ENCODE data around the gene TARS1. TPM values are rescaled to one million over a fixed set of nuclear protein-coding genes. Genes with fewer than 3 reads are reported as not detected.
A peak's percentile ranks its signal among the peaks of the same experiment; 100 is the strongest.

Gene TARS1
- 10 to 100 TPM; 27.7 to 64.2 (median 56.9) TPM for total RNA-seq

DNA sequence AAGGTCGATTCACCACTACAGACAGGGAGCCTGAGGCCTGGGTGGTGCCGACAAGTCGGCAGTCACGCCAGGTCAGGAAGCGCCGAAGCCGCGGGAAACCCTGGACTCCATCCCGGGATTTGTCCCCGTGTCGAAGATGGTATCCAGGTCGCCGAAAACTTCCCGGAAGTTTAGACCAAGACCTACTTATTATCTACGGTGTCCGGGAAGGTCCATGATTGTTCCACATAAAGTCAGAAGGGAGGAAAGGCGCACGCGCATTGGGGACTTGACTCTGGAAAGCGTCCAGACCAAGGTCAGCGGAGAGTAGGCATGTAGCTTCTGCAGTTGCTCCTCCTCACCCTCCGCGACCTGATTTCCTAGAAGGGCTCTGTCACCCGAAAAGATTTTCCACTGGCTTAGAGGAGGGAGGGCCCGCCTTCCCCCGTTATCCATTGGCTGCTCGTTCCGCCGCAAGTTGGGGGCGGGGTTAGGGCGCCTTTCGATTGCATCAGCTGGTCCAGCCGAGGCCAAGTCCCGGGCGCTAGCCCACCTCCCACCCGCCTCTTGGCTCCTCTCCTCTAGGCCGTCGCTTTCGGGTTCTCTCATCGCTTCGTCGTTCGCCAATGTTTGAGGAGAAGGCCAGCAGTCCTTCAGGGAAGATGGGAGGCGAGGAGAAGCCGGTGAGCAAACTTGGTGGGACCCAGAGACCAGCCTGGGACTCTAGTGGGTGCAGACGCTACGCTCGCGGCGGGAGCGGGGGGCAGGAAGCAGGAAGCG, at the start of gene TARS1:
TARS1 (plus strand) TSS at position 484 of the 759 bp plus-strand sequence; CDS start at position 606, 122 bp downstream.
- Histone ChIP-seq H3K27ac (peak within 1 kb of the TSS; percentile 81 to 95 (median 92)), H3K4me1 (peaks cover 0 to 61% (median 17%) of the 10 kb centered on the region in 4 donors), H3K36me3 (peaks cover 0 to 5% (median 0%) of the 10 kb centered on the region in 3 donors), H3K9me3 (no peaks in the 10 kb centered on the region), H3K27me3 (no peaks in the 10 kb centered on the region), H3K4me3 (peak within 1 kb of the TSS; percentile 58 to 85 (median 72))
- TF ChIP-seq POLR2A (IDR thresholded peaks at IDR 0.05) (peak; percentile 50 to 78), EP300 (IDR thresholded peaks at IDR 0.05) (peak; percentile 96 to 98), CTCF (IDR thresholded peaks at IDR 0.05) (peak in 1 of 5 experiments; percentile 36)
- WGBS, 2 donors = 1 to 2% methylated on average over 40 to 48 of the region's 52 CpGs
- DNase-seq (ENCODE audit: low spot score in 2 of 2) = peak; percentile 96 to 99

DNA sequence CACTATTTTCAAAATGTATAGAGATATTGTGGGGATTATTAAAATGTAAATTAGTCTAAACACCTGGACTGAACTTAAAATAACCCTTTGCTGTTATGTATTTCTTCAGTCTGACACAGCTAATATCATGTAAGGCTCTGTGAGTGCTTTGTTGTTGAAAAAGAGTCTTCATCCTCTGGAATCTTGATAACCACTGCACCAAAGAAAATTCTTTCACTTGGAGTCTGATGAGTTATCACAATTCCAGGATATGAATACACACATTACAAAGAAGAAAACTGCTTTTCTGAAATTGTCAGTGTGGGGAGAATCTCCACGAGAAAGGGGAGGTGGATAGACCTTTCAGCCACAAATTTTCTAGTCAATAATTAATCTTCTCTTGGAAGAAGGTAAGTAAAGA, 42.3 kb upstream of the TARS1 start:
- Histone ChIP-seq H3K9me3 (peaks cover 0 to under 1% (median 0%) of the 10 kb centered on the region in 4 donors), H3K4me1 (peaks cover 0 to 9% (median 0%) of the 10 kb centered on the region in 4 donors), H3K36me3 (no peaks in the 10 kb centered on the region), H3K4me3 (no peak overlapping the region), H3K27me3 (no peaks in the 10 kb centered on the region), H3K27ac (no peak overlapping the region)
- no peak for DNase-seq (ENCODE audit: low spot score in 2 of 2)
- WGBS, 2 donors = 82 to 85% methylated on average over 1 of the region's 1 CpG
- TF ChIP-seq POLR2A (IDR thresholded peaks at IDR 0.05) = no peak
- TF ChIP-seq EP300 (IDR thresholded peaks at IDR 0.05) = no peak
- TF ChIP-seq CTCF (IDR thresholded peaks at IDR 0.05) = no peak

DNA sequence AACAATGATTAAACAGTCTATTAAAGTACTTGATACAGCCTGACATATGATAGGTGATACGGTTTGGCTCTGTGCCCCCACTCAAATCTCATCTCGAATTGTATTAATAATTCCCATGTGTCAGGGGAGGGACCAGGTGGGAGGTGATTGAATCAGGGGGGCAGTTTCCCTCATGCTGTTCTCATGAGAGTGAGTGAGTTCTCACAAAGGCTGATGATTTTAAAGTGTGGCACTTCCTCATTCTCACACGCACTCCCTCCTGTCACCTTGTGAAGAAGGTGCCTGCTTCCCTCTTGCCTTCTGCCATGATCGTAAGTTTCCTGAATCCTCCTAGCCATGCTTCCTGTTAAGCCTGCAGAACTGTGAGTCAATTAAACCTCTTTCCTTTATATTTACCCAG, 40.1 kb upstream of the TARS1 start:
- Histone ChIP-seq H3K36me3 (no peaks in the 10 kb centered on the region), H3K9me3 (no peaks in the 10 kb centered on the region), H3K4me1 (peaks cover 0 to 9% (median 0%) of the 10 kb centered on the region in 4 donors), H3K27me3 (no peaks in the 10 kb centered on the region), H3K27ac (no peak overlapping the region), H3K4me3 (no peak overlapping the region)
- TF ChIP-seq EP300 (IDR thresholded peaks at IDR 0.05) (no peak), POLR2A (IDR thresholded peaks at IDR 0.05) (no peak), CTCF (IDR thresholded peaks at IDR 0.05) (no peak)
- DNase-seq (ENCODE audit: low spot score in 2 of 2) = no peak
- 67 to 75% methylated on average over 4 of the region's 4 CpGs for WGBS, 2 donors

GRCh38 chr5:33401482-33402390, 39.0 kb upstream of the TARS1 start:
- Histone ChIP-seq H3K4me1 (peaks cover 0 to 9% (median 0%) of the 10 kb centered on the region in 4 donors), H3K36me3 (no peaks in the 10 kb centered on the region), H3K9me3 (no peaks in the 10 kb centered on the region), H3K27ac (no peak overlapping the region), H3K4me3 (no peak overlapping the region), H3K27me3 (no peaks in the 10 kb centered on the region)
- WGBS, 2 donors = 55 to 57% methylated on average over 5 of the region's 5 CpGs
- no peak for DNase-seq (ENCODE audit: low spot score in 2 of 2)
- no peak for TF ChIP-seq CTCF (IDR thresholded peaks at IDR 0.05)
- no peak for TF ChIP-seq POLR2A (IDR thresholded peaks at IDR 0.05)
- TF ChIP-seq EP300 (IDR thresholded peaks at IDR 0.05) = no peak

Measured in tibial nerve (tissue), 4 donors.